ENCODE results near the gene TOLLIP. TPM values are rescaled to one million over a fixed set of nuclear protein-coding genes. Genes with fewer than 3 reads are reported as not detected.

Gene TOLLIP
- total RNA-seq, 1 donor from 2014 or later: 128 TPM

- ATAC-seq (no peak), DNase-seq (ENCODE audit: low spot score) (no peak)
These were observed 8.6 kb upstream of the TOLLIP start for GRCh38 chr11:1317993-1318392.

- DNase-seq (ENCODE audit: low spot score): no peak
These were observed 8.0 kb upstream of the TOLLIP start for GRCh38 chr11:1317432-1317831.

GRCh38 chr11:1310772-1311468 is 1.5 kb upstream of the TOLLIP start:
- DNase-seq (ENCODE audit: low spot score) (peak; percentile 46), ATAC-seq (no peak)

More at GRCh38 chr11:1317432-1317831, 8.0 kb upstream of the TOLLIP start:
- ATAC-seq: no peak

- no peak for ATAC-seq
- no peak for DNase-seq (ENCODE audit: low spot score)
These were observed 871 bp upstream of the TOLLIP start for GRCh38 chr11:1310318-1310687.

- ATAC-seq (peak; percentile 36), DNase-seq (ENCODE audit: low spot score) (peak; percentile 58)
These were observed 512 bp downstream of the TOLLIP start for GRCh38 chr11:1308743-1309497.

GRCh38 chr11:1307998-1308742 is 1.3 kb downstream of the TOLLIP start:
- peak; percentile 87 for DNase-seq (ENCODE audit: low spot score)
- ATAC-seq: peak; percentile 21

GRCh38 chr11:1307163-1307870 is 2.1 kb downstream of the TOLLIP start:
- ATAC-seq: no peak
- DNase-seq (ENCODE audit: low spot score): peak; percentile 50

GRCh38 chr11:1306186-1307162 is 3.0 kb downstream of the TOLLIP start:
- no peak for ATAC-seq
- peak; percentile 46 for DNase-seq (ENCODE audit: low spot score)

GRCh38 chr11:1305501-1306056 is 3.9 kb downstream of the TOLLIP start:
- DNase-seq (ENCODE audit: low spot score): peak; percentile 65

GRCh38 chr11:1305063-1305495 is 4.4 kb downstream of the TOLLIP start:
- DNase-seq (ENCODE audit: low spot score) (peak; percentile 49), ATAC-seq (no peak)

More at GRCh38 chr11:1305501-1306056, 3.9 kb downstream of the TOLLIP start:
- peak; percentile 3 for ATAC-seq

GRCh38 chr11:1304380-1304779 is 5.1 kb downstream of the TOLLIP start:
- peak; percentile 51 for ATAC-seq
- DNase-seq (ENCODE audit: low spot score): peak; percentile 90

- DNase-seq (ENCODE audit: low spot score): peak; percentile 69
- peak; percentile 5 for ATAC-seq
These were observed 5.5 kb downstream of the TOLLIP start for GRCh38 chr11:1303973-1304372.

GRCh38 chr11:1303126-1303821 is 6.2 kb downstream of the TOLLIP start:
- DNase-seq (ENCODE audit: low spot score): peak; percentile 76
- peak; percentile 42 for ATAC-seq

- ATAC-seq (peak; percentile 43), DNase-seq (ENCODE audit: low spot score) (peak; percentile 89)
These were observed 6.8 kb downstream of the TOLLIP start for GRCh38 chr11:1302461-1303125.

- no peak for ATAC-seq
- peak; percentile 55 for DNase-seq (ENCODE audit: low spot score)
These were observed 7.4 kb downstream of the TOLLIP start for GRCh38 chr11:1302041-1302460.

- no peak for ATAC-seq
- DNase-seq (ENCODE audit: low spot score): no peak
These were observed 8.0 kb downstream of the TOLLIP start for GRCh38 chr11:1301220-1302000.

GRCh38 chr11:1300569-1301187 is 8.8 kb downstream of the TOLLIP start:
- peak; percentile 42 for DNase-seq (ENCODE audit: low spot score)
- no peak for ATAC-seq

Measured in left lobe of liver (tissue), 2 donors.